Liver (tissue), 9 donors: Measurements from ENCODE around the gene C8G. TPM values are rescaled to one million over a fixed set of nuclear protein-coding genes. Genes with fewer than 3 reads are reported as not detected.

Experiments
- DNase-seq: peaks from one replicate; pipeline ENCODE4 v3.0.0-alpha.2; 2017; ENCODE audit warnings: low spot score
- H3K27ac ChIP-seq, 2 donors: one replicate each; pipeline ENCODE4 v1.7.0; 2013; ENCODE audit warnings: inconsistent platforms in 2 of 2, low read length in 2 of 2, control low read depth in 1 of 2, low read depth in 1 of 2, mild to moderate bottlenecking in 1 of 2
- H3K27me3 ChIP-seq, 4 donors: one replicate each; pipeline versions ENCODE4 v1.6.1 to v1.7.0; 2013; ENCODE audit warnings: low read length in 3 of 4, inconsistent platforms in 1 of 4, mild to moderate bottlenecking in 1 of 4, moderate library complexity in 1 of 4; ENCODE audit not compliant: control insufficient read depth in 4 of 4, insufficient read depth in 4 of 4
- H3K36me3 ChIP-seq, 4 donors: one replicate each; pipeline versions ENCODE4 v1.6.1 to v1.7.0; 2013; ENCODE audit warnings: low read length in 3 of 4, mild to moderate bottlenecking in 3 of 4, low read depth in 1 of 4, moderate library complexity in 1 of 4; ENCODE audit not compliant: control insufficient read depth in 4 of 4, insufficient read depth in 3 of 4
- H3K4me1 ChIP-seq, 4 donors: one replicate each; pipeline versions ENCODE4 v1.6.1 to v1.7.0; 2013; ENCODE audit warnings: low read length in 3 of 4, mild to moderate bottlenecking in 3 of 4, moderate library complexity in 1 of 4; ENCODE audit not compliant: control insufficient read depth in 4 of 4, insufficient read depth in 4 of 4
- H3K4me3 ChIP-seq, 3 donors: one replicate each; pipeline versions ENCODE4 v1.6.1 to v1.7.0; 2013; ENCODE audit warnings: low read length in 3 of 3, control low read depth in 1 of 3, low read depth in 1 of 3, mild to moderate bottlenecking in 1 of 3
- H3K9ac ChIP-seq, 2 donors: one replicate each; pipeline ENCODE4 v1.7.0; 2013; ENCODE audit warnings: low read length in 2 of 2, mild to moderate bottlenecking in 2 of 2, moderate library complexity in 2 of 2, control low read depth in 1 of 2, low read depth in 1 of 2
- H3K9me3 ChIP-seq, 4 donors: one replicate each; pipeline versions ENCODE4 v1.6.1 to v1.7.0; 2013; ENCODE audit warnings: low read length in 3 of 4; ENCODE audit not compliant: control insufficient read depth in 4 of 4
- EGR1 ChIP-seq, 2 donors: IDR thresholded peaks; 2 replicates each; pipeline ENCODE4 v1.6.1; 2016 to 2018; ENCODE audit warnings: antibody characterized with exemption in 2 of 2, low read depth in 2 of 2
- FOXA1 ChIP-seq: IDR thresholded peaks from 2 replicates; pipeline ENCODE4 v1.6.1; 2016; ENCODE audit warnings: antibody characterized with exemption
- FOXA2 ChIP-seq: IDR thresholded peaks from 2 replicates; pipeline ENCODE4 v1.6.1; 2016; ENCODE audit warnings: antibody characterized with exemption
- GABPA ChIP-seq, 2 donors: IDR thresholded peaks in 1 of 2; conservative IDR thresholded peaks in 1 of 2; 2 replicates each; pipeline ENCODE4 v1.6.1; 2016; ENCODE audit warnings: antibody characterized with exemption in 2 of 2, mild to moderate bottlenecking in 1 of 2, moderate library complexity in 1 of 2
- HNF4A ChIP-seq, 2 donors: conservative IDR thresholded peaks; 2 replicates each; pipeline ENCODE4 v1.6.1; 2016; ENCODE audit warnings: antibody characterized with exemption in 2 of 2, mild to moderate bottlenecking in 2 of 2
- HNF4G ChIP-seq: IDR thresholded peaks from 2 replicates; pipeline ENCODE4 v1.6.1; 2016; ENCODE audit warnings: antibody characterized with exemption
- JUND ChIP-seq, 2 donors: IDR thresholded peaks; 2 replicates each; pipeline ENCODE4 v1.6.1; 2016; ENCODE audit warnings: antibody characterized with exemption in 2 of 2
- NR2F2 ChIP-seq: IDR thresholded peaks from 2 replicates; pipeline ENCODE4 v1.6.1; 2016; ENCODE audit warnings: antibody characterized with exemption
- RAD21 ChIP-seq, 2 donors: IDR thresholded peaks; 2 replicates each; pipeline ENCODE4 v1.6.1; 2016; ENCODE audit warnings: antibody characterized with exemption in 2 of 2, mild to moderate bottlenecking in 2 of 2
- RXRA ChIP-seq, 2 donors: IDR thresholded peaks; 2 replicates each; pipeline ENCODE4 v1.6.1; 2017 to 2018; ENCODE audit warnings: antibody characterized with exemption in 2 of 2, mild to moderate bottlenecking in 1 of 2
- SP1 ChIP-seq: IDR thresholded peaks from 2 replicates; pipeline ENCODE4 v1.6.1; 2018; ENCODE audit warnings: antibody characterized with exemption, mild to moderate bottlenecking
- TAF1 ChIP-seq: conservative IDR thresholded peaks from 2 replicates; pipeline ENCODE4 v1.6.1; 2016; ENCODE audit warnings: antibody characterized with exemption, mild to moderate bottlenecking
- YY1 ChIP-seq: IDR thresholded peaks from 2 replicates; pipeline ENCODE4 v1.6.1; 2016; ENCODE audit warnings: antibody characterized with exemption, mild to moderate bottlenecking
- WGBS: extraction: QIAGEN DNeasy Blood & Tissue Kit; methylation state at CpG from one replicate; pipeline ENCODE4 v1.1.7; 2013; 5-methylcytosine and 5-hydroxymethylcytosine counted together
- polyA plus RNA-seq, 2 donors: library from polyadenylated mRNA; stranded (reverse) in 1 of 2; unstranded in 1 of 2; fragments of 200-250 nt in 1 of 2; fragments of >200 nt in 1 of 2; fragmentation: Nextera tagmentation in 1 of 2; extraction: Ambion mirVana in 1 of 2; gene quantifications; one replicate each; pipeline versions ENCODE4 v1.2.1 to v1.2.3, GENCODE V29; 2013 to 2015
- total RNA-seq, 2 donors: library from RNA; depleted of rRNA; stranded (reverse); fragments of >200 nt; gene quantifications; one replicate each; pipeline ENCODE4 v1.2.3, GENCODE V29; 2014
- TF ChIP-seq, protein P1 (sequence below): IDR thresholded peaks from 2 replicates; pipeline ENCODE4 v1.6.1; 2016; ENCODE audit warnings: antibody characterized with exemption, mild to moderate bottlenecking
- TF ChIP-seq, protein P2 (sequence below): fragments of 150-350 bp; IDR thresholded peaks from 2 replicates; pipeline ENCODE4 v1.5.1; 2017; ENCODE audit warnings: improper control_type of control experiment, low read depth, low read length; ENCODE audit not compliant: missing input control
- TF ChIP-seq, protein P3 (sequence below): IDR thresholded peaks from 2 replicates; pipeline ENCODE4 v1.6.1; 2016; ENCODE audit warnings: antibody characterized with exemption
- donor health status: healthy.
- donor health status: healthy.
- donor health status: healthy.
- donor health status: healthy.
- donor health status: healthy.

Gene C8G
- total and polyA plus RNA-seq, 4 donors, result 25.1 to 1,117 (median 607) TPM

DNA sequence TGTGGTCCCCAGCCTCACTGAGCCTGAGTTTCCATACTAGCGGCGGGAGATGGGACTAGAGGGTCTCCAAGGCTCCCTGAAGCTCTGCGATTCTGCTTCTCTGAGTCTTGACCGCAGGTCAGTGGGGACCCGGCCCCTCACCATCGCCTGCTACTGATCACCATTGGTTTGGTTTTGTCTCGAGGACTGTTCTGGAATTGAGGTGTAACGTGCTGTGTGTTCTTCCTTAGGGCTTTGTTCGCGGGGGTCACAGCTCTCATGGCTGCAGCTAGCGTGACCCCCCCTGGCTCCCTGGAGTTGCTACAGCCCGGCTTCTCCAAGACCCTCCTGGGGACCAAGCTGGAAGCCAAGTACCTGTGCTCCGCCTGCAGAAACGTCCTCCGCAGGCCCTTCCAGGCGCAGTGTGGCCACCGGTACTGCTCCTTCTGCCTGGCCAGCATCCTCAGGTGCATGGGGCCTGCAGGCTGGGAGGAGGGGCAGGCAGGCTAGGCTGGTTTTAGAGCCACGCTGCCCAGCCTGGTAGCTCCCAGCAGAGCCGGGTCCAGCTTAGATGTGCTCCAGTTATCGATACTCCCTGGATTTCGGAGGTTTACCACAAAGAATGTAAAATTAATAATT, 46.5 kb upstream of the C8G start:
- no peak overlapping the region for H3K27ac ChIP-seq
- H3K36me3 ChIP-seq, result peaks cover 0 to 14% (median 9%) of the 10 kb centered on the region in 4 donors
- no peaks in the 10 kb centered on the region for H3K27me3 ChIP-seq
- DNase-seq, result no peak
- H3K4me3 ChIP-seq, result no peak overlapping the region
- TF ChIP-seq GABPA (IDR thresholded peaks at IDR 0.05 in 1 of 2, conservative IDR thresholded peaks at IDR 0.05 in 1 of 2) (no peak), HNF4G (no peak), NR2F2 (no peak), EGR1 (IDR thresholded peaks at IDR 0.05; ENCODE audit: low read depth in 2 of 2) (no peak), RAD21 (IDR thresholded peaks at IDR 0.05) (no peak), TAF1 (no peak), SP1 (no peak), FOXA1 (no peak), YY1 (no peak), RXRA (IDR thresholded peaks at IDR 0.05) (no peak), FOXA2 (no peak), JUND (IDR thresholded peaks at IDR 0.05) (no peak), HNF4A (conservative IDR thresholded peaks at IDR 0.05) (no peak)
- TF ChIP-seq, protein P1, sequence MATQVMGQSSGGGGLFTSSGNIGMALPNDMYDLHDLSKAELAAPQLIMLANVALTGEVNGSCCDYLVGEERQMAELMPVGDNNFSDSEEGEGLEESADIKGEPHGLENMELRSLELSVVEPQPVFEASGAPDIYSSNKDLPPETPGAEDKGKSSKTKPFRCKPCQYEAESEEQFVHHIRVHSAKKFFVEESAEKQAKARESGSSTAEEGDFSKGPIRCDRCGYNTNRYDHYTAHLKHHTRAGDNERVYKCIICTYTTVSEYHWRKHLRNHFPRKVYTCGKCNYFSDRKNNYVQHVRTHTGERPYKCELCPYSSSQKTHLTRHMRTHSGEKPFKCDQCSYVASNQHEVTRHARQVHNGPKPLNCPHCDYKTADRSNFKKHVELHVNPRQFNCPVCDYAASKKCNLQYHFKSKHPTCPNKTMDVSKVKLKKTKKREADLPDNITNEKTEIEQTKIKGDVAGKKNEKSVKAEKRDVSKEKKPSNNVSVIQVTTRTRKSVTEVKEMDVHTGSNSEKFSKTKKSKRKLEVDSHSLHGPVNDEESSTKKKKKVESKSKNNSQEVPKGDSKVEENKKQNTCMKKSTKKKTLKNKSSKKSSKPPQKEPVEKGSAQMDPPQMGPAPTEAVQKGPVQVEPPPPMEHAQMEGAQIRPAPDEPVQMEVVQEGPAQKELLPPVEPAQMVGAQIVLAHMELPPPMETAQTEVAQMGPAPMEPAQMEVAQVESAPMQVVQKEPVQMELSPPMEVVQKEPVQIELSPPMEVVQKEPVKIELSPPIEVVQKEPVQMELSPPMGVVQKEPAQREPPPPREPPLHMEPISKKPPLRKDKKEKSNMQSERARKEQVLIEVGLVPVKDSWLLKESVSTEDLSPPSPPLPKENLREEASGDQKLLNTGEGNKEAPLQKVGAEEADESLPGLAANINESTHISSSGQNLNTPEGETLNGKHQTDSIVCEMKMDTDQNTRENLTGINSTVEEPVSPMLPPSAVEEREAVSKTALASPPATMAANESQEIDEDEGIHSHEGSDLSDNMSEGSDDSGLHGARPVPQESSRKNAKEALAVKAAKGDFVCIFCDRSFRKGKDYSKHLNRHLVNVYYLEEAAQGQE, result no peak
- TF ChIP-seq, protein P2, sequence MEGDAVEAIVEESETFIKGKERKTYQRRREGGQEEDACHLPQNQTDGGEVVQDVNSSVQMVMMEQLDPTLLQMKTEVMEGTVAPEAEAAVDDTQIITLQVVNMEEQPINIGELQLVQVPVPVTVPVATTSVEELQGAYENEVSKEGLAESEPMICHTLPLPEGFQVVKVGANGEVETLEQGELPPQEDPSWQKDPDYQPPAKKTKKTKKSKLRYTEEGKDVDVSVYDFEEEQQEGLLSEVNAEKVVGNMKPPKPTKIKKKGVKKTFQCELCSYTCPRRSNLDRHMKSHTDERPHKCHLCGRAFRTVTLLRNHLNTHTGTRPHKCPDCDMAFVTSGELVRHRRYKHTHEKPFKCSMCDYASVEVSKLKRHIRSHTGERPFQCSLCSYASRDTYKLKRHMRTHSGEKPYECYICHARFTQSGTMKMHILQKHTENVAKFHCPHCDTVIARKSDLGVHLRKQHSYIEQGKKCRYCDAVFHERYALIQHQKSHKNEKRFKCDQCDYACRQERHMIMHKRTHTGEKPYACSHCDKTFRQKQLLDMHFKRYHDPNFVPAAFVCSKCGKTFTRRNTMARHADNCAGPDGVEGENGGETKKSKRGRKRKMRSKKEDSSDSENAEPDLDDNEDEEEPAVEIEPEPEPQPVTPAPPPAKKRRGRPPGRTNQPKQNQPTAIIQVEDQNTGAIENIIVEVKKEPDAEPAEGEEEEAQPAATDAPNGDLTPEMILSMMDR, result no peak
- WGBS, result 95% methylated on average over 21 of the region's 21 CpGs
- H3K4me1 ChIP-seq, result peaks cover 10 to 31% (median 20%) of the 10 kb centered on the region in 4 donors
- H3K9me3 ChIP-seq, result no peaks in the 10 kb centered on the region
- H3K9ac ChIP-seq, result no peak overlapping the region

GRCh38 chr9:136899196-136899595, 45.8 kb upstream of the C8G start:
- DNase-seq, result no peak
- peaks cover 12 to 31% (median 20%) of the 10 kb centered on the region in 4 donors for H3K4me1 ChIP-seq

More at GRCh38 chr9:136899196-136899595, 45.8 kb upstream of the C8G start:
- H3K27me3 ChIP-seq, result no peaks in the 10 kb centered on the region
- no peak overlapping the region for H3K27ac ChIP-seq
- TF ChIP-seq, protein P3, sequence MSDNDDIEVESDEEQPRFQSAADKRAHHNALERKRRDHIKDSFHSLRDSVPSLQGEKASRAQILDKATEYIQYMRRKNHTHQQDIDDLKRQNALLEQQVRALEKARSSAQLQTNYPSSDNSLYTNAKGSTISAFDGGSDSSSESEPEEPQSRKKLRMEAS, result no peak
- TF ChIP-seq YY1, result no peak
- no peak overlapping the region for H3K4me3 ChIP-seq
- H3K9ac ChIP-seq, result no peak overlapping the region
- WGBS, result 86% methylated on average over 9 of the region's 9 CpGs
- H3K9me3 ChIP-seq, result no peaks in the 10 kb centered on the region
- peaks cover 0 to 14% (median 9%) of the 10 kb centered on the region in 4 donors for H3K36me3 ChIP-seq
